Subcutaneous abdominal adipose tissue (tissue), 5 donors: ENCODE results near the gene KDM2A.

Source experiments
- H3K27ac ChIP-seq: one replicate; pipeline ENCODE4 v1.7.0; 2013; ENCODE audit warnings: low read depth, mild to moderate bottlenecking, inconsistent platforms, low read length, moderate library complexity
- H3K27me3 ChIP-seq, 5 donors: one replicate each; pipeline ENCODE4 v1.7.0; 2013; ENCODE audit warnings: low read length in 5 of 5, inconsistent platforms in 1 of 5; ENCODE audit not compliant: control insufficient read depth in 5 of 5, insufficient read depth in 4 of 5
- H3K36me3 ChIP-seq, 5 donors: one replicate each; pipeline ENCODE4 v1.7.0; 2013; ENCODE audit warnings: low read length in 5 of 5; ENCODE audit not compliant: control insufficient read depth in 5 of 5, insufficient read depth in 5 of 5
- H3K4me1 ChIP-seq, 5 donors: one replicate each; pipeline ENCODE4 v1.7.0; 2013; ENCODE audit warnings: low read length in 5 of 5, mild to moderate bottlenecking in 3 of 5, moderate library complexity in 1 of 5; ENCODE audit not compliant: control insufficient read depth in 5 of 5, insufficient read depth in 5 of 5
- H3K4me3 ChIP-seq, 5 donors: one replicate each; pipeline ENCODE4 v1.7.0; 2013; ENCODE audit warnings: low read length in 5 of 5, low read depth in 1 of 5
- H3K9ac ChIP-seq, 5 donors: one replicate each; pipeline ENCODE4 v1.7.0; 2013; ENCODE audit warnings: low read length in 5 of 5, mild to moderate bottlenecking in 4 of 5, moderate library complexity in 3 of 5
- H3K9me3 ChIP-seq, 5 donors: one replicate each; pipeline ENCODE4 v1.7.0; 2013; ENCODE audit warnings: low read length in 5 of 5; ENCODE audit not compliant: control insufficient read depth in 5 of 5
- donor health status: healthy.
- donor health status: healthy.
- donor health status: healthy.
- donor health status: healthy.
- donor health status: healthy.

KDM2A gene

GRCh38 chr11:67300256-67300755, 181.2 kb downstream of the KDM2A start:
- peaks cover 0 to 9% (median 5%) of the 10 kb centered on the region in 5 donors for H3K9me3 ChIP-seq
- H3K27ac ChIP-seq = no peak overlapping the region
- no peaks in the 10 kb centered on the region for H3K27me3 ChIP-seq
- H3K4me3 ChIP-seq = no peak overlapping the region
- peaks cover 5 to 39% (median 38%) of the 10 kb centered on the region in 5 donors for H3K36me3 ChIP-seq
- H3K9ac ChIP-seq = no peak overlapping the region
- peaks cover 2 to 38% (median 27%) of the 10 kb centered on the region in 5 donors for H3K4me1 ChIP-seq

GRCh38 chr11:67300756-67301312, 181.8 kb downstream of the KDM2A start:
- H3K4me3 ChIP-seq = no peak overlapping the region
- peaks cover 3 to 39% (median 38%) of the 10 kb centered on the region in 5 donors for H3K36me3 ChIP-seq
- H3K9ac ChIP-seq = no peak overlapping the region
- H3K4me1 ChIP-seq = peaks cover 2 to 38% (median 27%) of the 10 kb centered on the region in 5 donors
- H3K27me3 ChIP-seq = no peaks in the 10 kb centered on the region
- H3K9me3 ChIP-seq = peaks cover 0 to 4% (median 2%) of the 10 kb centered on the region in 5 donors
- no peak overlapping the region for H3K27ac ChIP-seq

GRCh38 chr11:67301313-67301921, 182.4 kb downstream of the KDM2A start:
- Histone ChIP-seq H3K9ac (no peak overlapping the region), H3K9me3 (no peaks in the 10 kb centered on the region), H3K27me3 (no peaks in the 10 kb centered on the region), H3K27ac (no peak overlapping the region), H3K4me1 (peaks cover 2 to 38% (median 27%) of the 10 kb centered on the region in 5 donors), H3K4me3 (no peak overlapping the region), H3K36me3 (peaks cover 0 to 39% (median 38%) of the 10 kb centered on the region in 5 donors)

GRCh38 chr11:67301951-67302516, 183.0 kb downstream of the KDM2A start:
- Histone ChIP-seq H3K4me3 (peak overlapping the region in 4 of 5 donors; percentile 67 to 86 (median 83)), H3K27ac (no peak overlapping the region), H3K27me3 (no peaks in the 10 kb centered on the region), H3K36me3 (peaks cover 0 to 45% (median 38%) of the 10 kb centered on the region in 5 donors), H3K9me3 (no peaks in the 10 kb centered on the region), H3K4me1 (peaks cover 2 to 38% (median 27%) of the 10 kb centered on the region in 5 donors), H3K9ac (peak overlapping the region in 4 of 5 donors; percentile 41 to 82 (median 71))

- peaks cover 2 to 38% (median 27%) of the 10 kb centered on the region in 5 donors for H3K4me1 ChIP-seq
- no peaks in the 10 kb centered on the region for H3K27me3 ChIP-seq
- H3K27ac ChIP-seq = peak overlapping the region; percentile 46
- peaks cover 0 to 51% (median 43%) of the 10 kb centered on the region in 5 donors for H3K36me3 ChIP-seq
- peak overlapping the region; percentile 19 to 86 (median 80) for H3K4me3 ChIP-seq
- no peaks in the 10 kb centered on the region for H3K9me3 ChIP-seq
- peak overlapping the region in 4 of 5 donors; percentile 70 to 82 (median 77) for H3K9ac ChIP-seq
Measured at GRCh38 chr11:67302571-67303131, 183.6 kb downstream of the KDM2A start.

- H3K27ac ChIP-seq = peak within 1 kb of the TSS; percentile 46
- H3K9me3 ChIP-seq = no peaks in the 10 kb centered on the region
- no peaks in the 10 kb centered on the region for H3K27me3 ChIP-seq
- H3K4me1 ChIP-seq = peaks cover 2 to 38% (median 27%) of the 10 kb centered on the region in 5 donors
- H3K9ac ChIP-seq = peak within 1 kb of the TSS in 4 of 5 donors; percentile 70 to 82 (median 77)
- peak within 1 kb of the TSS; percentile 19 to 86 (median 80) for H3K4me3 ChIP-seq
- peaks cover 0 to 55% (median 48%) of the 10 kb centered on the region in 5 donors for H3K36me3 ChIP-seq
Measured at GRCh38 chr11:67303132-67303834, 184.2 kb downstream of the KDM2A start, which contains the start of gene SSH3. Gene SSH3, plus strand, starts transcription at chr11:67303530. Its CDS starts 96 bp downstream, at chr11:67303626.

GRCh38 chr11:67303835-67304411, 184.9 kb downstream of the KDM2A start:
- H3K36me3 ChIP-seq = peaks cover 0 to 55% (median 48%) of the 10 kb centered on the region in 5 donors
- no peak overlapping the region for H3K27ac ChIP-seq
- no peaks in the 10 kb centered on the region for H3K9me3 ChIP-seq
- peak overlapping the region in 4 of 5 donors; percentile 67 to 86 (median 83) for H3K4me3 ChIP-seq
- no peaks in the 10 kb centered on the region for H3K27me3 ChIP-seq
- peak overlapping the region in 4 of 5 donors; percentile 70 to 82 (median 77) for H3K9ac ChIP-seq
- peaks cover 2 to 38% (median 27%) of the 10 kb centered on the region in 5 donors for H3K4me1 ChIP-seq

- Histone ChIP-seq H3K4me3 (peak overlapping the region in 4 of 5 donors; percentile 67 to 86 (median 83)), H3K9ac (peak overlapping the region in 2 of 5 donors; percentile 82), H3K36me3 (peaks cover 0 to 55% (median 48%) of the 10 kb centered on the region in 5 donors), H3K27ac (no peak overlapping the region), H3K27me3 (no peaks in the 10 kb centered on the region), H3K4me1 (peaks cover 2 to 38% (median 27%) of the 10 kb centered on the region in 5 donors), H3K9me3 (no peaks in the 10 kb centered on the region)
Measured at GRCh38 chr11:67304511-67305113, 185.5 kb downstream of the KDM2A start.
